HCT116 (cell line): ENCODE results near the gene GK2. TPM values are rescaled to one million over a fixed set of nuclear protein-coding genes. Genes with fewer than 3 reads are reported as not detected.

Experiments
- ATAC-seq: fragments of 200-7000 bp; cut with Tn5 transposase; 2 replicates; pipeline ENCODE4 v1.9.1; 2020; ENCODE audit warnings: mild to moderate bottlenecking, moderate library complexity
- BruUV-seq: library from RNA; stranded (reverse); fragments of 400-500 nt; replicated peaks from 2 replicates; lab custom pipeline; 2021; lab: Mats Ljungman, UMichigan
- CTCF ChIA-PET: fragments of 300-600 bp; sonication (Branson Sonifier 250); formaldehyde crosslinking; loops from one replicate; lab custom pipeline; 2021; ENCODE audit warnings: antibody characterized with exemption; lab: Charles Lee
- POLR2A ChIA-PET: fragments of 300-600, 350-600 bp; sonication (Branson Sonifier 250); formaldehyde crosslinking; loops from one replicate; lab custom pipeline; 2021; ENCODE audit warnings: antibody characterized with exemption; lab: Charles Lee
- RAD21 ChIA-PET, 2 experiments: fragments of 300-600 bp; sonication (Branson Sonifier 250); formaldehyde crosslinking; loops; one replicate each; lab custom pipeline; 2023; ENCODE audit warnings: low total read pairs in 2 of 2; ENCODE audit not compliant: uncharacterized antibody in 2 of 2, unreplicated experiment in 2 of 2, low non-redundant PET in 1 of 2; lab: Charles Lee
- DNase-seq: peaks from one replicate; pipeline ENCODE4 v3.0.0-alpha.2; 2010; ENCODE audit warnings: low read depth, low spot score
- H2AFZ ChIP-seq: fragments of 200-600 bp; shearing (Covaris generic), sonication (generic); 2 replicates; pipeline ENCODE4 v1.6.1; 2017; ENCODE audit warnings: low read depth, mixed run types, mixed read lengths, antibody characterized with exemption, low read length; ENCODE audit not compliant: poor library complexity, severe bottlenecking
- H3K27ac ChIP-seq: 2 replicates; pipeline ENCODE4 v1.5.1; 2012; ENCODE audit warnings: low read depth, low read length
- H3K27me3 ChIP-seq: fragments of 200-600 bp; sonication (generic); 2 replicates; pipeline ENCODE4 v1.6.1; 2016; ENCODE audit warnings: mixed run types, low read length, mixed read lengths; ENCODE audit not compliant: insufficient read depth
- H3K36me3 ChIP-seq, 2 experiments: fragments of 200-500 bp in 1 of 2; fragments of 200-600 bp in 1 of 2; sonication (Bioruptor generic) in 1 of 2; sonication (generic) in 1 of 2; 2 replicates each; pipeline versions ENCODE4 v1.5.1 to v1.6.1; 2014 to 2016; ENCODE audit warnings: low read length in 2 of 2, inconsistent platforms in 1 of 2, mixed read lengths in 1 of 2, mixed run types in 1 of 2; ENCODE audit not compliant: insufficient read depth in 2 of 2, control insufficient read depth in 1 of 2
- H3K4me1 ChIP-seq, 2 experiments: fragments of 200-600 bp in 1 of 2; sonication (generic) in 1 of 2; 2 replicates each; pipeline versions ENCODE4 v1.5.1 to v1.6.1; 2012 to 2017; ENCODE audit warnings: low read length in 2 of 2, inconsistent platforms in 1 of 2, mild to moderate bottlenecking in 1 of 2, mixed read lengths in 1 of 2, mixed run types in 1 of 2, moderate library complexity in 1 of 2; ENCODE audit not compliant: insufficient read depth in 2 of 2, control insufficient read depth in 1 of 2
- H3K4me2 ChIP-seq: fragments of 200-600 bp; sonication (generic); 2 replicates; pipeline ENCODE4 v1.6.1; 2017; ENCODE audit warnings: mixed run types, low read length, mixed read lengths
- H3K4me3 ChIP-seq, 2 experiments: fragments of 200-600 bp in 1 of 2; sonication (generic) in 1 of 2; replicated peaks in 1 of 2; 2 replicates each; pipeline ENCODE4 v1.5.1; 2011 to 2016; ENCODE audit warnings: low read length in 2 of 2, control low read depth in 1 of 2, low read depth in 1 of 2, mild to moderate bottlenecking in 1 of 2, mixed read lengths in 1 of 2, mixed run types in 1 of 2
- H3K79me2 ChIP-seq: fragments of 200-600 bp; sonication (generic); 2 replicates; pipeline ENCODE4 v1.6.1; 2017; ENCODE audit warnings: mild to moderate bottlenecking, mixed run types, low read length, moderate library complexity, mixed read lengths; ENCODE audit not compliant: insufficient read depth
- H3K9ac ChIP-seq: fragments of 200-600 bp; sonication (generic); 2 replicates; pipeline ENCODE4 v1.6.1; 2016; ENCODE audit warnings: low read length, mixed read lengths
- H3K9me2 ChIP-seq: fragments of 200-600 bp; sonication (generic), shearing (Covaris generic); 2 replicates; pipeline ENCODE4 v1.6.1; 2017; ENCODE audit warnings: mixed run types, mild to moderate bottlenecking, moderate library complexity; ENCODE audit not compliant: insufficient read depth
- H3K9me3 ChIP-seq, 2 experiments: fragments of 200-500 bp in 1 of 2; fragments of 200-600 bp in 1 of 2; sonication (Bioruptor generic) in 1 of 2; sonication (generic) in 1 of 2; 2 replicates each; pipeline ENCODE4 v1.6.1; 2014 to 2017; ENCODE audit warnings: low read length in 2 of 2, mixed read lengths in 2 of 2, inconsistent platforms in 1 of 2, low read depth in 1 of 2, mild to moderate bottlenecking in 1 of 2, mixed run types in 1 of 2, moderate library complexity in 1 of 2; ENCODE audit not compliant: control insufficient read depth in 1 of 2, insufficient read depth in 1 of 2
- H4K20me1 ChIP-seq: fragments of 200-600 bp; sonication (generic), shearing (Covaris generic); 2 replicates; pipeline ENCODE4 v1.6.1; 2017; ENCODE audit warnings: mixed run types, mild to moderate bottlenecking, moderate library complexity; ENCODE audit not compliant: insufficient read depth
- ATF3 ChIP-seq: IDR thresholded peaks from 2 replicates; pipeline ENCODE4 v1.6.1; 2012
- CBX3 ChIP-seq: IDR thresholded peaks from 2 replicates; pipeline ENCODE4 v1.6.1; 2012; ENCODE audit warnings: low read depth
- CEBPB ChIP-seq: IDR thresholded peaks from 2 replicates; pipeline ENCODE4 v1.6.1; 2012; ENCODE audit warnings: low read depth
- EGR1 ChIP-seq: IDR thresholded peaks from 2 replicates; pipeline ENCODE4 v1.6.1; 2012; ENCODE audit warnings: low read depth
- EZH2 ChIP-seq: fragments of 200-600 bp; sonication (generic); IDR thresholded peaks from 2 replicates; pipeline ENCODE4 v1.6.1; 2017; ENCODE audit warnings: antibody characterized with exemption, mixed run types
- EZH2phosphoT487 ChIP-seq: fragments of 200-600 bp; IDR thresholded peaks from 2 replicates; pipeline ENCODE4 v1.6.1; 2018; ENCODE audit warnings: antibody characterized with exemption, borderline replicate concordance
- JUND ChIP-seq: IDR thresholded peaks from 2 replicates; pipeline ENCODE4 v1.6.1; 2012
- MAX ChIP-seq: IDR thresholded peaks from 2 replicates; pipeline ENCODE4 v1.6.1; 2012
- POLR2AphosphoS5 ChIP-seq: IDR thresholded peaks from 2 replicates; pipeline ENCODE4 v1.6.1; 2011; ENCODE audit warnings: mild to moderate bottlenecking, low read depth, low read length, moderate library complexity
- RAD21 ChIP-seq: IDR thresholded peaks from 2 replicates; pipeline ENCODE4 v1.6.1; 2012; ENCODE audit warnings: low read depth, mild to moderate bottlenecking
- TCF7L2 ChIP-seq: IDR thresholded peaks from 2 replicates; pipeline ENCODE4 v1.7.0; 2011; ENCODE audit warnings: borderline replicate concordance, inconsistent platforms; ENCODE audit not compliant: insufficient read depth, insufficient read length; ENCODE audit errors: extremely low read depth
- YY1 ChIP-seq: IDR thresholded peaks from 2 replicates; pipeline ENCODE4 v1.6.1; 2011; ENCODE audit warnings: low read length, low read depth, moderate library complexity, mild to moderate bottlenecking; ENCODE audit not compliant: insufficient replicate concordance; ENCODE audit errors: extremely low read depth
- ZBTB33 ChIP-seq: IDR thresholded peaks from 2 replicates; pipeline ENCODE4 v1.6.1; 2011; ENCODE audit warnings: mild to moderate bottlenecking, low read length, moderate library complexity; ENCODE audit not compliant: insufficient replicate concordance; ENCODE audit errors: extremely low read depth
- intact Hi-C: fragments of 100-400 bp; cut with micrococcal nuclease; formaldehyde crosslinking; loops from 2 replicates; pipeline ENCODE4 v1.10.0; 2022
- total RNA-seq: library from RNA; stranded (reverse); gene quantifications from one replicate; pipeline ENCODE4 v1.2.1, GENCODE V29; 2021; ENCODE audit not compliant: unreplicated experiment

GK2 gene
- total RNA-seq, 1 experiment from 2014 or later, result not detected

- no peak overlapping the region for H3K27ac ChIP-seq
- intact Hi-C loops, result no loop called here
- ChIA-PET POLR2A (no interaction called here), CTCF (no interaction called here), RAD21 (no interaction called here)
- no peak overlapping the region for H2AFZ ChIP-seq
- no peaks in the 10 kb centered on the region for H3K9me2 ChIP-seq
- H3K36me3 ChIP-seq, result no peaks in the 10 kb centered on the region
- ATAC-seq (no peak), DNase-seq (no peak)
- no peaks in the 10 kb centered on the region for H3K27me3 ChIP-seq
- H3K9ac ChIP-seq, result no peak overlapping the region
- H3K9me3 ChIP-seq, result no peaks in the 10 kb centered on the region
- BruUV-seq, result no TSS peak
- H3K79me2 ChIP-seq, result no peaks in the 10 kb centered on the region
- no peak overlapping the region for H3K4me3 ChIP-seq
- no peaks in the 10 kb centered on the region for H4K20me1 ChIP-seq
- no peak for TF ChIP-seq POLR2AphosphoS5
- TF ChIP-seq ZBTB33, result no peak
- no peak for TF ChIP-seq RAD21
- TF ChIP-seq CBX3, result no peak
- TF ChIP-seq TCF7L2, result no peak
- TF ChIP-seq MAX, result no peak
- no peak for TF ChIP-seq EZH2phosphoT487
- no peak for TF ChIP-seq EGR1
- TF ChIP-seq ATF3, result no peak
- no peak for TF ChIP-seq CEBPB
- TF ChIP-seq YY1, result no peak
- TF ChIP-seq EZH2, result no peak
- TF ChIP-seq JUND, result no peak
- TF ChIP-seq, all 23 proteins: peak for 0
- Histone ChIP-seq H3K4me1 (no peaks in the 10 kb centered on the region), H3K4me2 (no peak overlapping the region)
Measured at GRCh38 chr4:79413886-79414285, 5.9 kb upstream of the GK2 start.
